Adipose tissue (tissue), 3 donors: ENCODE results near the gene ESRRG. TPM values are rescaled to one million over a fixed set of nuclear protein-coding genes. Genes with fewer than 3 reads are reported as not detected.

Experiments used
- H3K27ac ChIP-seq: one replicate; pipeline ENCODE4 v1.5.1; 2013; ENCODE audit warnings: low read depth, low read length
- WGBS, 3 donors: extraction: QIAGEN DNeasy Blood & Tissue Kit; methylation state at CpG; one replicate each; pipeline ENCODE4 v1.1.7; 2013; 5-methylcytosine and 5-hydroxymethylcytosine counted together
- polyA plus RNA-seq, 3 donors: library from polyadenylated mRNA; stranded (reverse); fragments of 200-250 nt; gene quantifications; one replicate each; pipeline ENCODE4 v1.2.3, GENCODE V29; 2013
- donor health status: healthy with polysubstance abuse.
- donor health status: Bipolar disorder and iron deficiency.
- donor health status: healthy.

ESRRG gene
- polyA plus RNA-seq, 3 donors: 0.56 to 2.2 (median 2.1) TPM

DNA sequence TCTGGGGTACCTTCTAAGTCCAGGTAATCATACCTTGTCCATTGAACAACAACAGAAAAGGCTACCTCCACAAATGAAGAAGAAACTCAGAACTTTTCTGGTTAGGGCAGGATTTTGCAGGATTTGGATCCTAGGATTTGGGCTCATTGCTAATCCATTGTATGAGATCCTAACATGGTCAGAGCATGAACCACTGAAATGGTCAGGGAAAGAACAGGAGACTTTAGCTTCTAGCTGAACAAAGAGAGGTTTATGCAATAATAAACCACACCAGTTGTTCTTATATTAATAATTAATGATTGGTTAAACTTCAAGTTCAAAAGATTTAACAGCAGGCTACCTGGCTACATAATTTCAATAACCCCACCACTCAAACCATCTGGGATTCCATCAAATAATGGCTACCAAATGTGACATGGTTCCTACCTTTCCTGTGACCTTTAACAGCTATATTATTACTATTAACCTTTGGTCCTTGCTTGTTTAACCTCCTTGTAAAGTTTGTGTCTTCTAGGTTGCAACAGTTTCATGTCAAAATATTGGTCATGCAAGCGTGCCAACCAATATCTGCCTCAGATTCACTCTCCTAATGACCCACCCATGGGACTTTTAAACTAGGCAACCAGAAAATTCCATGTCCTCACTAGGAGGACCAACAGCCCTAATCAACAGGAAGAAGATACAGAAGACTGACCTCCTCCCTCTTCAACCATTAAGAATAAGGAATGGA lies 239.4 kb downstream of the ESRRG start:
- WGBS, 3 donors: 71 to 90% (median 84%) methylated on average over 1 of the region's 1 CpG
- no peak overlapping the region for H3K27ac ChIP-seq

DNA sequence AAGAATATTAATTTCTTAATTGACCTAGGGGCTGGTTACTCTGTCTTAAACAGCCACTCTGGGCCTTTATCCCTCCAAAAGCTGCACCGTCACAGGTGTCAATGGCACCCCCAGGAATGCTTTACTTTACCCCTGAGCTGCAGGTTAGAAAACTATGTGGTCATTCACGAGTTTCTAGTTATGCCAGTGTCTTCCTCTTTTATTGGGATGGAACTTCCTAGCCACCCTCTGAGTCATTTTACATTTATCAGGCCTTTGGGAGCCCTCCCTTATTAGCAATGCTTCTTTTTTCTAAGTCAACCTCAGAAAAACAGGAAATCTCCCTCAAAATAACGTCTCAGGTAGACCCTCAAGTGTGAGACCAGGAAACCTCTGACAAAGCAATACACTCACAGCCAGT lies 240.6 kb downstream of the ESRRG start:
- H3K27ac ChIP-seq: no peak overlapping the region
- 44 to 59% (median 57%) methylated on average over 3 of the region's 3 CpGs for WGBS, 3 donors

DNA sequence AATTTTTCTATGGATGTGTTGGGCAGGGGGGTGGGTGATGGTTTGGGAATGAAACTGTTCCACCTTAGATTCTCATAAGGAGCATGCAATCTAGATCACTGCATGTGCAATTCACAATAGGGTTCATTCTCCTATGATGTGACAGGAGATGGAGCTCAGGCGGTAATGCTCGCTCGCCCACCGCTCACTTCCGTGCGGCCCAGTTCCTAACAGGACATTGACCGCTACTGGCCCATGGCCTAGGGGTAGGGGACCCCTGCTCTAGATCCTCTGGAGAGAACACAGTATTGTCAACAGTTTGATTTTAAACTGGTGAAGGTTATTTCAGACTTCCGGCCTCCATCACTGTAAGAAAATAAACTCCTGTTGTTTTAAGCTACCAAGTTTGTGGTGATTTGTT lies 245.0 kb downstream of the ESRRG start:
- no peak overlapping the region for H3K27ac ChIP-seq
- 92 to 96% (median 92%) methylated on average over 8 of the region's 8 CpGs for WGBS, 3 donors

DNA sequence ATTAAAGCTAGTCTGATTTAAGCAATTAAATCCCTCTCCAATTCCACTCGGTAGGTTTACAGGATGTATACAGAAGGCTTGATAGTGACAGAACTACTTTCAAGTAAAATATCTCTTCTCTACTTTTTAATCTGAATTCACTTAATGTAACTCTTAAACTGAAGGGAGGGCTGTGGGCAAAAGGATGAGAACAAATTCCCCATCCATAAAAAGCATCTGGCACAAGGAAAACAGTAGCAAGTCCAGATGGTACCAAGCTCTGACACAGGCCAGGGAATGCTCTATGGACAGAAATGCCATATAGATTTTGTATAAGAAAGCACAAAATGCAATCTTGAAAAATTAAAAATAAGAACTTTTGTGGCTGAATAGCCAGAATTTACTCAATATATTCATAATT lies 246.9 kb downstream of the ESRRG start:
- no peak overlapping the region for H3K27ac ChIP-seq
- WGBS, 3 donors: 57 to 81% (median 68%) methylated on average over 1 of the region's 1 CpG

DNA sequence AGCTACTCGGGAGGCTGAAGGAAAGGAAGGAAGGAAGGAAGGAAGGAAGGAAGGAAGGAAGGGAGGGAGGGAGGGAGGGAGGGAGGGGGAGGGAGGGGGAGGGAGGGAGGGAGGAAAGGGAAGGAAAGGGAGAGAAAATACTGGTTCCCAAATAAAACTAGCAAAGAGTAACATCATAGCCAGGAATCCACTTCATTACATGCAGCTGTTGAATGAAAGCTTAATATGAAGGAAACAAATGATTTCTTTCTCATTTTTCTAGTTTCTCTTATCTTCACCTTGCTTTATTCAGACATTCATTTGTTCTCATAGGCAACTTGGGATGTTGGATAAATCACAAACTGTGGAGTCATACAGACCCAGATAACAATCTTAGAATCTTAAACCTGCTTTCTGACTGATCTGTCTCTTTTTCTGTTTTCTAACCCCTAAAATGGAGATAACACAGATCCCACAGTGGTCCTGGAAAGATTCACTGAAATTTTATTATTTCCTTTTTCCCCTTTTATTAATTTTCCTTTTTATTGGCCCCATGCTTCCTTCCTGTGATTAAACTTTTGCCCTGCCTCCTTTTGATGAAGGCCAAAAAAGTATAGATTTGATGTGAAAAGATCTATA lies 247.5 kb downstream of the ESRRG start:
- H3K27ac ChIP-seq: no peak overlapping the region
- 67 to 83% methylated on average over 1 of the region's 1 CpG; no CpG with 5 or more reads in 1 of the 3 donors for WGBS, 3 donors

DNA sequence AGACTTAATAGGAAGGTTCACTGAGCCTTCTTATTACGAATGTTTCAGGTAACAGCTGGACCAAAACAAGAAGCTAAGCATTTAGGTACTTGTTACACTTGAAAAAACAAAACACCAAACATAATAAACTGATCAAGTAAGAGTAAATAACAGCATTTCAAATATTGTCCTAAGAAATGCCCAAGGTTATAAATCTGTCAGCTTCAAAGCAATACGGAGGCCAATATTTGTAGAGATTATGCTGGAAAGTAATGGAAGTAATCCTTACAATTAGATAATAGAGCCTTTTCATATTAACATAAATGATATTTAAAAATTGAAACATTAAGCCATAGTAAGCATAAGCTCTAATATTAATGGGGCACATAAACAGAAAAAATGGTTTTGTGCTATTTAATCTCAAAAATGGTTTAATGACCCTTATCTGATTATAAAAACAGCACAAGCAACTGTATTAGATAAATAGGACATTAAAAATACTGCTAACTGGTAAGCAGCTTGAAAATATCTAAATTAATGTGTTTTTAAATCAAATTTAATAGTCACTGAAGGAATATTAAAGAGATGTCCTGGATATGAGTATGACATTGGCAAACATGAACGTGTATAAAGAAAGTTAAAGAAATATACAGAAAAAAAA lies 256.9 kb downstream of the ESRRG start:
- H3K27ac ChIP-seq: no peak overlapping the region
- 66 to 78% (median 78%) methylated on average over 3 of the region's 3 CpGs for WGBS, 3 donors

DNA sequence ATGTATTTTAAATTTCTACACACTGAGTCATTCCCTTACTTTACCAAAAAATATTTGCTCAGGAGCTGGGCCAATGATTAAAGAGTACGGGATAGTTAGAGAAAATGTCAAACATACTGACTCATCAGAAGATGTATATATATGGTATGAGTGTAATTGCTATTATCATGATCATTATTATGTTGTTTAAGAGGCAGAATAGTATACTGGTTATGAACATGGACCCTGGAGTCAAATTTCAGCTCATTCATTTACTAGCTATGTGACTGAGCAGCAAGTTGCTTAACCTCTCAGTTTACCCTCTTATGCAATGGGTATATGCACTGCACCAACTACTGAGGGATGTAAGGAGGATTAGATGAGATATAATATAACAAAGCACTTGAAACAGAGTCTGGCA lies 258.7 kb downstream of the ESRRG start:
- 50 to 74% (median 67%) methylated on average over 1 of the region's 1 CpG for WGBS, 3 donors
- no peak overlapping the region for H3K27ac ChIP-seq

DNA sequence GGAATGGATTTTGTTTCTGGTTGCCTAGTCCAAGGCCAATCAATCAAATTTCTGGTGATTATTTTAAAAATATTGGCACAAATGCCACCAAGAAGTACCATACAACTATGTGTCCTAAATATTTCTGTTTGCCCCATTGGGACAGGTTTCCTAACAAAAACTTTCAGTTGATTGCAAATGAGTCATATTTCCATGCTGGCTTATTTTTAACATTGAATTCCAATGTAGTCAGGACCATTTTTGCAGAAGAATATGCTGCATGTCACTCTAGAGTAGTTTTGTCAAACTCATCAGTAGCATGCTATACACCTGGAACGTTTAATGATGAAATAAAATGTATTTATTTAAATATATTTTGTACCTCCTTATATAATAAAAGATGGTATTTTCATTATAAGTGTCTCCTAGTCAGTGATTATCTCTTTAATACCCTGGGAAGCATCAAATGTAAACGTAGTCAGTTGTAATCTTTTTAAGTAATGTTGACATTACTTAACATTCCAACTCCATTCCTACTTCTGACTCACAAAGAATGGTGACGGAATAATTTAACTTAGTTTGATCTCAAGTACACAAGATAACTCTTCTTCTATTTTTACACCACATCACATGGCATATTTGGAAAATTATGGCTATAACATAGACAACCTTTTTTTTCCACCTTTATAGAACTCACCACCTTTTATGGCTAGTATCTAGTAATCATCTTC lies 261.0 kb downstream of the ESRRG start:
- H3K27ac ChIP-seq: no peak overlapping the region
- 41 to 52% (median 43%) methylated on average over 3 of the region's 3 CpGs for WGBS, 3 donors

DNA sequence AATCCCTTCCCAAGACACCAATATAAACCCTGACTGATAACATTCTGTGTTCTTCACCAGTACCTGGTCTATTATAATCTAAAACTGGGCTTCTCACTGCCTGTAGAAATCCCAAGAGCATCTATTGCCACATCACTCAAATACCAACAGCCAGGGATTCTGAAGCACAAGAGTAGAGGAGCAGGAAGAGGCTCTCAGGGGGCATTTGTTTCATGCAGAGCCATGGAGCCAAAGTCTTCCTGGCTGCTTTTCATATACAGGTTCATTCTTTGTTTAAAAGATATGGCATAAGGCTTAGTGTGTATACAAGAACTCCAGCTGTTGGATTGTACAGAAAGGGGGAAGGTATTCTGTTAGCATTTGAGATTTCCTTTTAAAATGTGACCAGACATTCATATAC lies 261.8 kb downstream of the ESRRG start:
- H3K27ac ChIP-seq: no peak overlapping the region

DNA sequence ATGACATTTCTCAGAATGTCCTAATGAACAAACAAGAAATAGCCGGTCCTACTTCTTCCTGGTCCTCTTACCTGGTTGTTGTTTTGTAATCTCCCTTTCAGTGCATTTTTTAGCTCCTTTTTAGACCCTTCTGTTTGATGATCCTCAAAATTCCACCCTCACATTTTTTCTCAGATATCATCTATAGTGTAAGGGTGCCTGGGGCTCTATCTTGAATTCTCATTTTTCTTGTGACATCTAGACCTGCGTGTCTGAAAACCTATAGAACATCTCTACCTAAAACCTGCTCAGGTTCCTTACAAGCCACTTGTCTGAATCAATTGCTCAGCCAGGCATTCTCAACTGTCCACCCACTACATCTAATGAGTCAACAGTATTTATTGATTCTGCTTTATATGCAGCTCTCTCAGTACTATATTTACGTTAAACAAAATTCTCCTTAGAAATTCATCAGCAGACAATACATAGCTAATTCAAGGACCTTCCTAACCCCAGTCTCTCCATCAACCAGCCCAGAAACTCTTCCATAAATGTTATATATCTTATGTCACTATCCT lies 263.5 kb downstream of the ESRRG start:
- no peak overlapping the region for H3K27ac ChIP-seq
- WGBS, 3 donors: 77 to 81% (median 79%) methylated on average over 3 of the region's 3 CpGs

DNA sequence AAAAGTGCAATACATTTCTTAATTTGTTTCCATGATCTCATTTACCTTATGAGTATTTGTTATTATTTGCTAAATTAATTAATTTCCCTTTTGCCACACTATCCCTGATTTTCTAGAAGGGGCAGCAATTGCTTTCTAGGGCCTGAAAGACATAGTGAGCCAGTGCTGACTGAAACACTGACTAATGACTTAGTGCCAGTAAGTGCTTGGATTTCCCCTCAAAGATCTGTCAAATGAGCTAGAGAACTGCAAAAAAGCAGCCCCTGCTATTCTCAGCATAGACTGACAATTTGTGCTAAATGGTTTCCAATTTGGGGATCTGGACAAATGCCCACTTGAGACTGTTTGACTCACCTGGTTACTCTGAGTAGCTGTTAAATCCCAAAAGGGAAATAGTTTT lies 264.4 kb downstream of the ESRRG start:
- no peak overlapping the region for H3K27ac ChIP-seq

DNA sequence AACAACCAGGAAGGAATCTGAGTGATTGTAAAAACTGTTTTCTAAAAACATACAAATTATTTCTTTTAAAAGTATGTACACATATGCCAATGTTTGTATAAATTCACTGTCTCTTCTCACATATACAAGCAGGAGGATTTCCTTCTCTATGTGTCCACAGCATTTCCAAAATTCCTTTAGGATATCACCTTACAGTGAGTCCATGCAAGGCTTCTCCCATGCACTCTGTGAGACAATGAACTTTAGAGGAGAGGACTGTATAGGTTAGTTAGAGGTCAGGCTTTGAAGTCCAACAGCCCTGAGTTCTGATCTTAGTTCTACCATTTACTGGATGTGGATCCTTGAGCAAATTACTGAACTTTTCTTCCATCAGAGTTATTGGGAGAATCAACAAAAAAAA lies 265.9 kb downstream of the ESRRG start:
- no peak overlapping the region for H3K27ac ChIP-seq

DNA sequence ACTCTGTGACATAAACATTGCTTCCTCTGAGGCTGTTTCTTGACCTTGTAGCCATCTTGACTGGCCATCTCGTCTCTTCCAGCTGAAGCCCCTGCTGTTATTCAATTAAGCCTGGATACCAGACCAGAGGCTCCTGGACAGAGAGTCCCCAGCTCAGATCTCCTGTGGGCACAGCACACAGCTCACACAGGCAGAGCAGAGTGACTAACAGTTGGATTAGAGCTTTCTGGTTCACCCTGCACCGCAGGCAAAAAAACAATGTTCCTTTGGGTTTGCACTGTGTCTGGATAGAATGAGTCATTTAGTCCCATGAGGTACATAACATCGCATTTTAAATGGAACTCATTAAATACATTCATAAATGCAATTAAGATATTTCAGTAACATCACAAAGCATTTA lies 266.5 kb downstream of the ESRRG start:
- 71 to 82% (median 74%) methylated on average over 3 of the region's 3 CpGs for WGBS, 3 donors

DNA sequence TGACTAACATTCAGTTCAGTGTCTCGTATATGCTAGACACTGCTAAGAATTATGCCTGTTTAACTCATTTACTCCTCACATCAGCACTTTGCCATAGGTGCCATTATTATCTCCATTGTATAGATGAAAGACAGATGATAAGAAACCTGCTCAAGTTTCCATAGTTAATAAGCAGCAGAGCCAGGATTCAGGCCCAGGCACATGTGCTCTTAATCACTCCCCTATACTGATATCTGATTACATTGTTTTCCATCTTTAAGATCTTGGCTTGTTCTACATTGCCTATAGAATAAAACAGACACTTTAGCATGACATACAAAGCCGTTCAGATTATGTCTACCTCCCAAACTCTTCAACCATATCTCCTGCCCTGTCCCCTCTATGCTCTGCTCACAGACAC lies 269.5 kb downstream of the ESRRG start:
- no peak overlapping the region for H3K27ac ChIP-seq
- 56 to 68% (median 68%) methylated on average over 2 of the region's 2 CpGs for WGBS, 3 donors

More for the DNA sequence above, 266.5 kb downstream of the ESRRG start:
- no peak overlapping the region for H3K27ac ChIP-seq
